Common myeloid progenitor, CD34-positive (primary cell): ENCODE data around the gene AFTPH.

Experiments used
- CTCF ChIA-PET: fragments of 350-600 bp; sonication (Branson Sonifier 250); formaldehyde crosslinking; loops from one replicate; lab custom pipeline; 2021; ENCODE audit warnings: antibody characterized with exemption; lab: Charles Lee
- POLR2A ChIA-PET: fragments of 350-600 bp; sonication (Branson Sonifier 250); formaldehyde crosslinking; loops from one replicate; lab custom pipeline; 2021; ENCODE audit warnings: antibody characterized with exemption; lab: Charles Lee
- DNase-seq, 3 donors: peaks; one replicate each; pipeline versions ENCODE4 v3.0.0 to v3.0.0-alpha.2; 2013
- H3K27ac ChIP-seq, 2 experiments: 1 replicate in 1 of 2; 2 replicates in 1 of 2; pipeline ENCODE4 v1.7.0; 2013; ENCODE audit warnings: inconsistent platforms in 2 of 2, low read length in 2 of 2, mild to moderate bottlenecking in 2 of 2, low read depth in 1 of 2, moderate library complexity in 1 of 2; ENCODE audit not compliant: severe bottlenecking in 2 of 2, insufficient read depth in 1 of 2, poor library complexity in 1 of 2
- H3K27me3 ChIP-seq, 5 experiments: replicated peaks in 2 of 5; 1 replicate in 3 of 5; 2 replicates in 2 of 5; pipeline versions ENCODE4 v1.6.1 to v1.7.0; 2013; ENCODE audit warnings: low read length in 4 of 5, mild to moderate bottlenecking in 2 of 5, moderate library complexity in 2 of 5, inconsistent platforms in 1 of 5; ENCODE audit not compliant: insufficient read depth in 5 of 5, control insufficient read depth in 4 of 5
- H3K36me3 ChIP-seq, 4 experiments: 1 replicate in 2 of 4; 2 replicates in 2 of 4; pipeline versions ENCODE4 v1.6.1 to v1.7.0; 2013; ENCODE audit warnings: low read length in 3 of 4, control low read depth in 1 of 4, mild to moderate bottlenecking in 1 of 4; ENCODE audit not compliant: control insufficient read depth in 4 of 4, insufficient read depth in 4 of 4
- H3K4me1 ChIP-seq, 4 experiments: 1 replicate in 3 of 4; 2 replicates in 1 of 4; pipeline versions ENCODE4 v1.6.1 to v1.7.1; 2013; ENCODE audit warnings: low read length in 3 of 4, mild to moderate bottlenecking in 3 of 4, control low read depth in 1 of 4, inconsistent platforms in 1 of 4, moderate library complexity in 1 of 4; ENCODE audit not compliant: control insufficient read depth in 4 of 4, insufficient read depth in 4 of 4; ENCODE audit errors: control extremely low read depth in 1 of 4
- H3K4me3 ChIP-seq, 7 experiments: 1 replicate in 4 of 7; 2 replicates in 3 of 7; pipeline versions ENCODE4 v1.5.1 to v1.7.0; 2013; ENCODE audit warnings: mild to moderate bottlenecking in 7 of 7, low read length in 6 of 7, moderate library complexity in 6 of 7, inconsistent platforms in 2 of 7, low read depth in 2 of 7, control low read depth in 1 of 7; ENCODE audit not compliant: insufficient read depth in 4 of 7, control insufficient read depth in 1 of 7; ENCODE audit errors: extremely low read depth in 1 of 7
- H3K9me3 ChIP-seq, 5 experiments: 1 replicate in 4 of 5; 2 replicates in 1 of 5; pipeline versions ENCODE4 v1.6.1 to v1.7.1; 2013; ENCODE audit warnings: low read length in 4 of 5, mild to moderate bottlenecking in 2 of 5, inconsistent platforms in 1 of 5, low read depth in 1 of 5, moderate library complexity in 1 of 5; ENCODE audit not compliant: control insufficient read depth in 4 of 5, insufficient read depth in 2 of 5; ENCODE audit errors: control extremely low read depth in 1 of 5
- WGBS: methylation state at CpG from one replicate; pipeline ENCODE4 v1.1.5; 2013; ENCODE audit not compliant: insufficient coverage; 5-methylcytosine and 5-hydroxymethylcytosine counted together

Gene AFTPH

DNA sequence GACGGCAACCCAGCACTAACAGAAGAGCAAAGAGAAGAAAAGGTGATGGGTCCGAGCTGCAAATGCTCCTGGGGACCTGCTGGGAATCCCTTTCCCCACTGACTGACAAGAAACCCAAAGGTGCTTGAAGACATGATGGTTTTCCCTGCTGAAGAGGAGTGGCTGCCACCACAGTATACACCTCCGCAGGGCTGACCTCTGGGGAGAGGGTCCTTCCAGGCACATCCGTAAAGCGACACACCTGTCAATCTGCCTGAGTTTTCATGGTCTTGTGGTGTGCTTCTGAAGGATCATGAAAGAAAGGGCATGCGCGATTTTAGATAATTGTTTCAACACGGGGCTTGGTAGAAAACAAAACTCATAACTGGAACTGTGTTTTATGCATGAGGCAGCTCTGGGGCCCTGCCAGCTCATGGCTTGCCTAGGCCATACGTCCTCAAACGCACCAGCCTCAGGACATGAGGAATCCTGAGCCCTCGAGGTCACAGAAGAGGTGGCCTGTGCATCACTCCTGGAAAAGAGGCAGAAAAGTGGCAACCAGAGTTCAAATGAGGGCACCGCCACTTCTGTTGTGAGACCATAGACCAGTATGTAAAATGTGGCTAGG, 77.8 kb downstream of the AFTPH start:
- no peaks in the 10 kb centered on the region for H3K36me3 ChIP-seq
- H3K27ac ChIP-seq, result no peak overlapping the region
- ChIA-PET CTCF (interaction anchor here (0.6 to 1.5 kb wide), 4 partner anchors 8 to 48 kb away, joined by 3 to 4 read pairs (median 4); no protein-coding TSS in a partner anchor), POLR2A (no interaction called here)
- H3K4me3 ChIP-seq, result no peak overlapping the region
- no peak for DNase-seq
- H3K4me1 ChIP-seq, result peaks cover 3 to 9% (median 6%) of the 10 kb centered on the region in 4 experiments
- peaks cover 0 to 4% (median 0%) of the 10 kb centered on the region in 5 experiments for H3K9me3 ChIP-seq
- H3K27me3 ChIP-seq, result no peaks in the 10 kb centered on the region
- WGBS, result 98% methylated on average over 12 of the region's 12 CpGs

- WGBS, result 100% methylated on average over 10 of the region's 11 CpGs
- DNase-seq, result no peak
- ChIA-PET POLR2A (no interaction called here), CTCF (interaction anchor here (1.5 kb wide), 1 partner anchor 8 kb away, joined by 4 read pairs; no protein-coding TSS in a partner anchor)
- Histone ChIP-seq H3K36me3 (no peaks in the 10 kb centered on the region), H3K4me1 (peaks cover 5 to 13% (median 11%) of the 10 kb centered on the region in 4 experiments), H3K9me3 (peaks cover 0 to 4% (median 0%) of the 10 kb centered on the region in 5 experiments), H3K27me3 (no peaks in the 10 kb centered on the region), H3K4me3 (no peak overlapping the region), H3K27ac (no peak overlapping the region)
These were observed 78.3 kb downstream of the AFTPH start for GRCh38 chr2:64602436-64602835.

DNA sequence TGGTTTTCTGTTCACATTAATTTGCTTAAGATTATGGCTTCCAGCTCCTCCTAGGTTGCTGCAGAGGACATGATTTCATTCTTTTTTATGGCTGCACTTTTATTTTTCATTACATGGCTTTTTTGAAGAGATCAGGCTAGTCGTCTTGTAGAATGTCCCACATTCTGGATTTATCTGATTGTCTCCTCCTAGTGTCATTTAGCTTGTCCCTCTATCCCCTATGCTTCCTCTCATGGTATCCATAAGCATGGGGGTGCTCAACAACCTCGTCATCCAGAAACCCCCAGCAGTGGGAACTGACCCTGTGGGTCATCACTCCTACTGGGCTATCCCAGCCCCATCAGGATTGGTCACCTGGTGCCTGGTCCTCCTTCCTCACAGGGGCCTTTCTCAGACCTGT, 80.0 kb downstream of the AFTPH start:
- Histone ChIP-seq H3K4me3 (no peak overlapping the region), H3K27me3 (no peaks in the 10 kb centered on the region), H3K9me3 (peaks cover 0 to 4% (median 0%) of the 10 kb centered on the region in 5 experiments), H3K36me3 (no peaks in the 10 kb centered on the region), H3K4me1 (peaks cover 7 to 27% (median 25%) of the 10 kb centered on the region in 4 experiments), H3K27ac (no peak overlapping the region)
- CTCF ChIA-PET, result interaction anchor here (7.0 kb wide), 1 partner anchor 15 kb away, joined by 61 read pairs; no protein-coding TSS in a partner anchor
- POLR2A ChIA-PET, result no interaction called here
- WGBS, result 100% methylated on average over 2 of the region's 2 CpGs
- no peak for DNase-seq

DNA sequence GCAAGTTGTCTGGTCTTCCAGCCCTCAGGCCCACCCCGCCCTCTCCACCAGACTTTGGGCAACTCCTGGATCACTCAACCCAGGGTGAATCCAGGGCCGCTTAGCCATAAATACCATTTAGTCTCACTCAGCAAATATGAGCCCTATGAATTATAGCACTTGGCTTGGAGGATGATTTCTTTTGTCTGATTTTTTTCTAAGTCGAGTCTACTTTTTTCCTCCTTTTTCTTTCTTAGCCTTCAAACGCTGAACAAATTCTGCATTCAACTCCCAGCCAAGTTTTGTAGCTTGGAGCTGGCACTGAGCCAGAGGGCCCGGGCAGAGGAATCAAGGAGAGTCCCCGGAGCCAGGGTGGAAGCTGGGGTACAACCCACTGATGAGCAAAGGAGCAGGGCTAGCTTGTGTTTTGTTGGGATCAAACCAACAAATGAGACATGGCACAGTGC, 80.9 kb downstream of the AFTPH start:
- 97% methylated on average over 4 of the region's 6 CpGs for WGBS
- no peak overlapping the region for H3K4me3 ChIP-seq
- peaks cover 9 to 32% (median 30%) of the 10 kb centered on the region in 4 experiments for H3K4me1 ChIP-seq
- no peaks in the 10 kb centered on the region for H3K27me3 ChIP-seq
- no peaks in the 10 kb centered on the region for H3K36me3 ChIP-seq
- peaks cover 0 to 4% (median 0%) of the 10 kb centered on the region in 5 experiments for H3K9me3 ChIP-seq
- ChIA-PET POLR2A (no interaction called here), CTCF (interaction anchor here (0.7 to 7.0 kb wide), 8 partner anchors 11 to 264 kb away, joined by 3 to 61 read pairs (median 4); no protein-coding TSS in a partner anchor)
- no peak overlapping the region for H3K27ac ChIP-seq
- DNase-seq, result no peak

GRCh38 chr2:64605991-64606478, 81.9 kb downstream of the AFTPH start:
- POLR2A ChIA-PET, result no interaction called here
- Histone ChIP-seq H3K4me3 (no peak overlapping the region), H3K4me1 (peaks cover 10 to 33% (median 30%) of the 10 kb centered on the region in 4 experiments), H3K27ac (no peak overlapping the region), H3K9me3 (peaks cover 0 to 4% (median 0%) of the 10 kb centered on the region in 5 experiments), H3K27me3 (no peaks in the 10 kb centered on the region), H3K36me3 (no peaks in the 10 kb centered on the region)
- WGBS, result 89% methylated on average over 5 of the region's 5 CpGs
- CTCF ChIA-PET, result interaction anchor here (1.0 to 7.0 kb wide), 9 partner anchors 12 to 263 kb away, joined by 3 to 61 read pairs (median 4); no protein-coding TSS in a partner anchor
- no peak for DNase-seq

GRCh38 chr2:64606479-64607363, 82.6 kb downstream of the AFTPH start:
- Histone ChIP-seq H3K4me3 (peak overlapping the region in 5 of 7 experiments; percentile 25 to 70 (median 41)), H3K4me1 (peaks cover 10 to 33% (median 30%) of the 10 kb centered on the region in 4 experiments), H3K9me3 (peaks cover 0 to 4% (median 0%) of the 10 kb centered on the region in 5 experiments), H3K27me3 (no peaks in the 10 kb centered on the region), H3K27ac (peak overlapping the region; percentile 27 to 78), H3K36me3 (no peaks in the 10 kb centered on the region)
- POLR2A ChIA-PET, result interaction anchor here (0.5 to 1.6 kb wide), 5 partner anchors 20 to 154 kb away, joined by 3 to 5 read pairs (median 3); no protein-coding TSS in a partner anchor
- WGBS, result 22% methylated on average over 14 of the region's 21 CpGs
- CTCF ChIA-PET, result interaction anchor here (0.6 to 7.0 kb wide), 24 partner anchors 9 to 425 kb away, joined by 3 to 61 read pairs (median 4); no protein-coding TSS in a partner anchor
- peak; percentile 95 to 98 (median 98) for DNase-seq
